ENCODE results near the gene CEACAM19. TPM values are rescaled to one million over a fixed set of nuclear protein-coding genes. Genes with fewer than 3 reads are reported as not detected.

Gene CEACAM19
- total RNA-seq, 1 experiment from 2014 or later: 67.8 TPM

GRCh38 chr19:44696939-44697669, 25.8 kb downstream of the CEACAM19 start:
- H3K4me1 Mint-ChIP-seq (ENCODE audit: low read depth, unreplicated experiment): peaks cover 55% of the 10 kb centered on the region
- no TSS peak for BruUV-seq (replicated peaks)
- intact Hi-C loops (cut with micrococcal nuclease; ENCODE audit: unreplicated experiment): no loop called here
- H3K27me3 Mint-ChIP-seq (ENCODE audit: unreplicated experiment): no peaks in the 10 kb centered on the region
- peaks cover 26% of the 10 kb centered on the region for H3K36me3 Mint-ChIP-seq (ENCODE audit: insufficient read depth, unreplicated experiment)
- peak overlapping the region; percentile 15 for H3K27ac Mint-ChIP-seq (ENCODE audit: unreplicated experiment)
- no peaks in the 10 kb centered on the region for H3K9me3 Mint-ChIP-seq (ENCODE audit: low read depth, unreplicated experiment)
- DNase-seq: no peak
- TF ChIP-seq, protein P1, sequence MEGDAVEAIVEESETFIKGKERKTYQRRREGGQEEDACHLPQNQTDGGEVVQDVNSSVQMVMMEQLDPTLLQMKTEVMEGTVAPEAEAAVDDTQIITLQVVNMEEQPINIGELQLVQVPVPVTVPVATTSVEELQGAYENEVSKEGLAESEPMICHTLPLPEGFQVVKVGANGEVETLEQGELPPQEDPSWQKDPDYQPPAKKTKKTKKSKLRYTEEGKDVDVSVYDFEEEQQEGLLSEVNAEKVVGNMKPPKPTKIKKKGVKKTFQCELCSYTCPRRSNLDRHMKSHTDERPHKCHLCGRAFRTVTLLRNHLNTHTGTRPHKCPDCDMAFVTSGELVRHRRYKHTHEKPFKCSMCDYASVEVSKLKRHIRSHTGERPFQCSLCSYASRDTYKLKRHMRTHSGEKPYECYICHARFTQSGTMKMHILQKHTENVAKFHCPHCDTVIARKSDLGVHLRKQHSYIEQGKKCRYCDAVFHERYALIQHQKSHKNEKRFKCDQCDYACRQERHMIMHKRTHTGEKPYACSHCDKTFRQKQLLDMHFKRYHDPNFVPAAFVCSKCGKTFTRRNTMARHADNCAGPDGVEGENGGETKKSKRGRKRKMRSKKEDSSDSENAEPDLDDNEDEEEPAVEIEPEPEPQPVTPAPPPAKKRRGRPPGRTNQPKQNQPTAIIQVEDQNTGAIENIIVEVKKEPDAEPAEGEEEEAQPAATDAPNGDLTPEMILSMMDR (IDR thresholded peaks at IDR 0.05; ENCODE audit: unreplicated experiment): no peak
- no peak overlapping the region for H3K4me3 Mint-ChIP-seq (ENCODE audit: low read depth, unreplicated experiment)
- CTCF ChIA-PET: interaction anchor here (0.6 to 0.8 kb wide), 2 partner anchors 14 to 120 kb away, joined by 3 to 5 read pairs; no protein-coding TSS in a partner anchor

DNA sequence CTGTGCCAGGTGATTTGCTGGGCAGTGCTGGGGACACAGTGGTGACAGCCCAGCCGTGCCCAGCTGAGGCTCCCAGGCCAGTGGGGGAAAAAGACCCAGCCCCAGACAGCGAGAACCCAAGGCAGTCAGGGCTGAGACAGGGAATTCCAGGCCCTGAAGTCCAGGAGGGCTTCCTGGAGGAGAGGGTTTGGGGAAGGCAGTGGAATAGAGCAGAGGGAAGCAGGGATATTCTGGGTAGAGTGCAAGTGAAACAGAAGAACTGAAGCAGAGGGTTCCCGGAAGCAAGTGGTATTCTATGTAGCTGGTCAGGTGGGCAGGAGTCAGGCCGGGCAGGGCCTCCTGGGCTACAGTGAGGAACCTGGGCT, 26.4 kb downstream of the CEACAM19 start:
- BruUV-seq (replicated peaks): no TSS peak
- no peak overlapping the region for H3K27ac Mint-ChIP-seq (ENCODE audit: unreplicated experiment)
- intact Hi-C loops (cut with micrococcal nuclease; ENCODE audit: unreplicated experiment): no loop called here
- peaks cover 49% of the 10 kb centered on the region for H3K4me1 Mint-ChIP-seq (ENCODE audit: low read depth, unreplicated experiment)
- peaks cover 21% of the 10 kb centered on the region for H3K36me3 Mint-ChIP-seq (ENCODE audit: insufficient read depth, unreplicated experiment)
- no peak for DNase-seq
- TF ChIP-seq, protein P1 (IDR thresholded peaks at IDR 0.05; ENCODE audit: unreplicated experiment): no peak
- no peaks in the 10 kb centered on the region for H3K27me3 Mint-ChIP-seq (ENCODE audit: unreplicated experiment)
- CTCF ChIA-PET: no interaction called here
- no peak overlapping the region for H3K4me3 Mint-ChIP-seq (ENCODE audit: low read depth, unreplicated experiment)
- no peaks in the 10 kb centered on the region for H3K9me3 Mint-ChIP-seq (ENCODE audit: low read depth, unreplicated experiment)

- no peaks in the 10 kb centered on the region for H3K9me3 Mint-ChIP-seq (ENCODE audit: low read depth, unreplicated experiment)
- BruUV-seq (replicated peaks): no TSS peak
- H3K4me1 Mint-ChIP-seq (ENCODE audit: low read depth, unreplicated experiment): peaks cover 45% of the 10 kb centered on the region
- H3K27ac Mint-ChIP-seq (ENCODE audit: unreplicated experiment): no peak within 1 kb of the TSS
- peaks cover 19% of the 10 kb centered on the region for H3K36me3 Mint-ChIP-seq (ENCODE audit: insufficient read depth, unreplicated experiment)
- TF ChIP-seq, protein P1 (IDR thresholded peaks at IDR 0.05; ENCODE audit: unreplicated experiment): no peak
- H3K27me3 Mint-ChIP-seq (ENCODE audit: unreplicated experiment): no peaks in the 10 kb centered on the region
- no peak within 1 kb of the TSS for H3K4me3 Mint-ChIP-seq (ENCODE audit: low read depth, unreplicated experiment)
- CTCF ChIA-PET: no interaction called here
- no peak for DNase-seq
- intact Hi-C loops (cut with micrococcal nuclease; ENCODE audit: unreplicated experiment): no loop called here
Observed at GRCh38 chr19:44698492-44699201, 27.4 kb downstream of the CEACAM19 start, which contains the start of gene CEACAM16. Gene CEACAM16 (plus strand): TSS chr19:44699151. CDS start chr19:44701457, 2,306 bp downstream.

DNA sequence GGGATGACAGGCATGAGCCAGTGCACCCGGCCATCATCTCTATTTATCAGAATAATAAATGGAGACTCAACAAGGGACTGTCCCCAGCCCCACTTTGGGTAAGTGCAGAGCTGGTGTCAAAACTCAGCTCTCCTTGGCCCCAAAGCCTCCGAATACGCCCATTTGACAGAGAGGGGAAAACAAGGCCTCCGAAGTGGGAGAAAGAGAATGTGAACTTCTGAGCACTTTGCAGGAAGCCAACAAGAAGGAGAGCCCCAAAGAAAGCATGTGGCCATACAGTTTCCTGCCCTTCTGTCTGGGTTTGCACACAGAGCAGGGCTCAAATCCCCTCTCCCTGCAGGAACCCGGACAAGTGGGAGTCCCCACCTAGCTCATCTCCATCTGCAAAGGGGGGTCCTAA, 29.3 kb downstream of the CEACAM19 start:
- Mint-ChIP-seq H3K9me3 (ENCODE audit: low read depth, unreplicated experiment) (no peaks in the 10 kb centered on the region), H3K27me3 (ENCODE audit: unreplicated experiment) (no peaks in the 10 kb centered on the region), H3K36me3 (ENCODE audit: insufficient read depth, unreplicated experiment) (peaks cover 4% of the 10 kb centered on the region), H3K27ac (ENCODE audit: unreplicated experiment) (no peak overlapping the region), H3K4me1 (ENCODE audit: low read depth, unreplicated experiment) (peaks cover 31% of the 10 kb centered on the region), H3K4me3 (ENCODE audit: low read depth, unreplicated experiment) (no peak overlapping the region)
- CTCF ChIA-PET: no interaction called here
- intact Hi-C loops (cut with micrococcal nuclease; ENCODE audit: unreplicated experiment): no loop called here
- TF ChIP-seq, protein P1 (IDR thresholded peaks at IDR 0.05; ENCODE audit: unreplicated experiment): no peak
- BruUV-seq (replicated peaks): no TSS peak
- no peak for DNase-seq

Data from Calu3 (cell line).